Activated CD8-positive, alpha-beta memory T cell treated with anti-CD3 and anti-CD28 coated beads, Interleukin-2, amount 50 U/mL, for 24 hours (primary cell): ENCODE data around the gene AMOTL1.
"Not testable (repeated sequence)": the region's sequence is repeated elsewhere in the genome, so short reads cannot be mapped to it uniquely, and the experiment has no call there.

Experiments
- DNase-seq: peaks from one replicate; pipeline ENCODE4 v3.0.0-alpha.2; 2020; ENCODE audit errors: extremely low read depth

The AMOTL1 gene

GRCh38 chr11:94877443-94878200 is 109.5 kb downstream of the AMOTL1 start:
- no peak for DNase-seq

- DNase-seq = no peak
Observed at GRCh38 chr11:94879006-94879405, 110.8 kb downstream of the AMOTL1 start.

- DNase-seq = no peak
Observed at GRCh38 chr11:94880216-94880615, 112.1 kb downstream of the AMOTL1 start.

- DNase-seq = no peak
Observed at GRCh38 chr11:94882931-94883330, 114.8 kb downstream of the AMOTL1 start.

GRCh38 chr11:94883878-94884277 is 115.7 kb downstream of the AMOTL1 start:
- no peak for DNase-seq

- no peak for DNase-seq
Observed at GRCh38 chr11:94884376-94884775, 116.2 kb downstream of the AMOTL1 start.

- no peak for DNase-seq
Observed at GRCh38 chr11:94885133-94885532, 117.0 kb downstream of the AMOTL1 start.

GRCh38 chr11:94885581-94885980 is 117.4 kb downstream of the AMOTL1 start:
- DNase-seq = no peak

- no peak for DNase-seq
Observed at GRCh38 chr11:94888204-94888603, 120.0 kb downstream of the AMOTL1 start.

GRCh38 chr11:94895451-94895850 is 127.3 kb downstream of the AMOTL1 start:
- no peak for DNase-seq

GRCh38 chr11:94895971-94896370 is 127.8 kb downstream of the AMOTL1 start:
- DNase-seq = no peak

GRCh38 chr11:94897330-94897768 is 129.2 kb downstream of the AMOTL1 start:
- DNase-seq = no peak

- no peak for DNase-seq
Observed at GRCh38 chr11:94907226-94907625, 139.1 kb downstream of the AMOTL1 start.

GRCh38 chr11:94909371-94909820 is 141.2 kb downstream of the AMOTL1 start:
- DNase-seq = no peak

- no peak for DNase-seq
Observed at GRCh38 chr11:94910270-94910669, 142.1 kb downstream of the AMOTL1 start.

- no peak for DNase-seq
Observed at GRCh38 chr11:94910779-94911178, 142.6 kb downstream of the AMOTL1 start.

GRCh38 chr11:94912806-94913205 is 144.7 kb downstream of the AMOTL1 start:
- DNase-seq = no peak

GRCh38 chr11:94913718-94914394 is 145.7 kb downstream of the AMOTL1 start:
- DNase-seq = not testable (repeated sequence)

GRCh38 chr11:94920311-94920710 is 152.2 kb downstream of the AMOTL1 start:
- DNase-seq = no peak

- DNase-seq = no peak
Observed at GRCh38 chr11:94922321-94923003, 154.3 kb downstream of the AMOTL1 start.

- no peak for DNase-seq
Observed at GRCh38 chr11:94923004-94923334, 154.8 kb downstream of the AMOTL1 start.

- DNase-seq = no peak
Observed at GRCh38 chr11:94924171-94924572, 156.0 kb downstream of the AMOTL1 start.

GRCh38 chr11:94924612-94925011 is 156.5 kb downstream of the AMOTL1 start:
- DNase-seq = no peak
